Measurements from ENCODE around the gene RPP21. TPM values are rescaled to one million over a fixed set of nuclear protein-coding genes. Genes with fewer than 3 reads are reported as not detected.
"Not testable (repeated sequence)": the region's sequence is repeated elsewhere in the genome, so short reads cannot be mapped to it uniquely, and the experiment has no call there.

Gene RPP21
- total RNA-seq, 1 donor from 2014 or later: 38.1 TPM

- no peak for ATAC-seq (ENCODE audit: low read depth)
Observed at GRCh38 chr6:30359276-30359675, 14.3 kb downstream of the RPP21 start.

GRCh38 chr6:30360139-30360538 lies 15.2 kb downstream of the RPP21 start:
- CTCF ChIA-PET: interaction anchor here (1.8 to 3.4 kb wide), 2 partner anchors 37 to 51 kb away, joined by 4 to 20 read pairs; no protein-coding TSS in a partner anchor

More at GRCh38 chr6:30359276-30359675, 14.3 kb downstream of the RPP21 start:
- POLR2A ChIA-PET: no interaction called here
- CTCF ChIA-PET: interaction anchor here (1.8 to 3.4 kb wide), 2 partner anchors 37 to 52 kb away, joined by 4 to 20 read pairs; no protein-coding TSS in a partner anchor
- no peak for TF ChIP-seq CTCF (IDR thresholded peaks at IDR 0.05)
- H3K27me3 Mint-ChIP-seq: peaks cover 40% of the 10 kb centered on the region
- H3K9me3 Mint-ChIP-seq: no peaks in the 10 kb centered on the region
- H3K27ac Mint-ChIP-seq: no peak overlapping the region
- no peak overlapping the region for H3K4me3 Mint-ChIP-seq
- intact Hi-C loops (cut with micrococcal nuclease): loop anchor here (5.0 to 10.0 kb wide), 2 partner anchors 96 to 122 kb away; no protein-coding TSS in a partner anchor
- no peak for DNase-seq
- H3K4me1 Mint-ChIP-seq: peaks cover 7% of the 10 kb centered on the region
- no peaks in the 10 kb centered on the region for H3K36me3 Mint-ChIP-seq (ENCODE audit: low read depth)

GRCh38 chr6:30361661-30362060 lies 16.7 kb downstream of the RPP21 start:
- Mint-ChIP-seq H3K27me3 (peaks cover 53% of the 10 kb centered on the region), H3K4me3 (no peak overlapping the region), H3K27ac (no peak overlapping the region), H3K4me1 (peaks cover 7% of the 10 kb centered on the region), H3K9me3 (no peaks in the 10 kb centered on the region), H3K36me3 (ENCODE audit: low read depth) (no peaks in the 10 kb centered on the region)
- POLR2A ChIA-PET: no interaction called here
- intact Hi-C loops (cut with micrococcal nuclease): no loop called here
- ATAC-seq (ENCODE audit: low read depth): no peak
- TF ChIP-seq CTCF (IDR thresholded peaks at IDR 0.05): no peak
- CTCF ChIA-PET: no interaction called here
- no peak for DNase-seq

More at GRCh38 chr6:30360139-30360538, 15.2 kb downstream of the RPP21 start:
- Mint-ChIP-seq H3K4me3 (no peak overlapping the region), H3K36me3 (ENCODE audit: low read depth) (no peaks in the 10 kb centered on the region), H3K27me3 (peaks cover 42% of the 10 kb centered on the region), H3K9me3 (no peaks in the 10 kb centered on the region), H3K4me1 (peaks cover 7% of the 10 kb centered on the region), H3K27ac (no peak overlapping the region)
- intact Hi-C loops (cut with micrococcal nuclease): no loop called here
- TF ChIP-seq CTCF (IDR thresholded peaks at IDR 0.05): no peak
- no peak for ATAC-seq (ENCODE audit: low read depth)
- DNase-seq: no peak
- POLR2A ChIA-PET: no interaction called here

- ChIA-PET POLR2A (no interaction called here), CTCF (no interaction called here)
- no peaks in the 10 kb centered on the region for H3K9me3 Mint-ChIP-seq
- no peak for TF ChIP-seq CTCF (IDR thresholded peaks at IDR 0.05)
- intact Hi-C loops (cut with micrococcal nuclease): no loop called here
- no peaks in the 10 kb centered on the region for H3K36me3 Mint-ChIP-seq (ENCODE audit: low read depth)
- DNase-seq (no peak), ATAC-seq (ENCODE audit: low read depth) (no peak)
- no peak overlapping the region for H3K4me3 Mint-ChIP-seq
- no peaks in the 10 kb centered on the region for H3K4me1 Mint-ChIP-seq
- H3K27ac Mint-ChIP-seq: no peak overlapping the region
- H3K27me3 Mint-ChIP-seq: peaks cover 53% of the 10 kb centered on the region
Observed at GRCh38 chr6:30363459-30363858, 18.5 kb downstream of the RPP21 start.

- intact Hi-C loops (cut with micrococcal nuclease): no loop called here
- ATAC-seq (ENCODE audit: low read depth): no peak
- TF ChIP-seq CTCF (IDR thresholded peaks at IDR 0.05): no peak
- Mint-ChIP-seq H3K36me3 (ENCODE audit: low read depth) (no peaks in the 10 kb centered on the region), H3K27ac (no peak overlapping the region), H3K4me1 (no peaks in the 10 kb centered on the region), H3K4me3 (no peak overlapping the region), H3K9me3 (peaks cover 3% of the 10 kb centered on the region), H3K27me3 (peaks cover 55% of the 10 kb centered on the region)
- DNase-seq: no peak
- CTCF ChIA-PET: no interaction called here
- POLR2A ChIA-PET: no interaction called here
Observed at GRCh38 chr6:30364591-30364990, 19.6 kb downstream of the RPP21 start.

- H3K36me3 Mint-ChIP-seq (ENCODE audit: low read depth); H3K9me3 Mint-ChIP-seq; H3K4me3 Mint-ChIP-seq; CTCF ChIA-PET; ATAC-seq (ENCODE audit: low read depth); intact Hi-C loops (cut with micrococcal nuclease); DNase-seq; H3K4me1 Mint-ChIP-seq; H3K27ac Mint-ChIP-seq: not testable (repeated sequence)
- H3K27me3 Mint-ChIP-seq: peaks cover 45% of the 10 kb centered on the region
- POLR2A ChIA-PET: interaction anchor here (0.6 kb wide), 1 partner anchor 386 kb away, joined by 3 read pairs; no protein-coding TSS in a partner anchor
Observed at GRCh38 chr6:30369280-30369679, 24.3 kb downstream of the RPP21 start.

Measured in activated B cell treated with CpG ODN at 0.5 μM for 24 hours (primary cell).